ENCODE measurements around the gene SHISA5.
"Not testable (repeated sequence)": the region's sequence is repeated elsewhere in the genome, so short reads cannot be mapped to it uniquely, and the experiment has no call there.

Gene SHISA5

DNA sequence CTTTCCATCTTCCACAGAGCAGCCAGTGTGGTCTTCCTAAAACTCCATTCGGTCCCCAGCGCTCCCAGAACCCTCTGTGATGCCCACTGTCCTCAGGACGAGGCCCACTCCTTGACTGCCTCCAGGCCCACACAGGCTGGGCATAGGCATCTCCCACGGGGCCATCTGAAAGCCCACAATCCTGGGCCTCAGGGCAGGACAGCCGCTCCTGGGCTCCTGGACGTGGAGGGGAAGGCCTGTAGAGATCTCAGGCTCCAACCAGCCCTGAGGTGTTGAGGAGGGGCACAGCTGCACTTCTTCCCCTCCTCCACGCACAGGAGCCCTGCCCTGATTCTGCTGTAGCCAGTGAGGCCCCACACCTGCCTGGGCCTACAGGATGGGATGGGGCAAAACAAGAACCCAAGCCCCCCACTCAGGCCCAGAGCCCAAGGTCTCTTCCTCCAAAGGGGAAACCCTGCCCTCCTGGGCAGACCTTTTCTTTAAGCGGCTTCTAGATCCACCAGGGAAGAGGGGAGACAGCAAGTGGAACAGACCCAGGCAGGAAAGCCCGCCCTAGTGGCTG lies 25.9 kb downstream of the SHISA5 start:
- no peak for DNase-seq (ENCODE audit: low read depth)

DNA sequence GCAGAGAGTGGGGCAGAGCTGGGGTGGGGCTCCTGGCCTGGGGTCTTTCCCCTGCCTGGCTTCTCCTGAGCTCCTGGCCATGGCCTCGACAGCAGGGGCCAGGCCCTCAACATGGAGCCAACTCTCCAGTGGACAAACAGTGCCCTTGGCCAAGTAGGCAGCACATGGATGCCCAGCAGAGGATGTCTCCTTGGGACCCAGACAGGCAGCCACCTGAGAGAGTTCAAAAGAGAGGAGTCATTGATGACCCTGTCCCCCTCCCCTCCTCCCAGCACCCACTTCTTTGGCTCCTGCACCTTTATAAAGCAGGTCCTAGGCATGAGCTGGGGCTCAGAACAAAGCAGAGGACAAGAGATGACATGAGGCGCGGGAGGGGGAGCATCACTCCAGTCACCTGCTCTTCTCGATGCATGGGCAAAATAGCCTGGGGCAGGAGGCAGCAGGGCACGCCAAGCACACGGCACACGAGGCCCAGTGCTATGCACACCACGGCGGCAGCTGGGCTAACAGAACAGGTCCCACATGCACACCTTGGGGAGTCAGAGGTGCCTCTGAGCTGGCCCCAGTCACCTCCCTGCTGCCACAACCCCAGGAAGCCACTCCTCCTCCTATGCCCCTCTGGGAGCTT lies 27.4 kb downstream of the SHISA5 start:
- DNase-seq (ENCODE audit: low read depth) = no peak

DNA sequence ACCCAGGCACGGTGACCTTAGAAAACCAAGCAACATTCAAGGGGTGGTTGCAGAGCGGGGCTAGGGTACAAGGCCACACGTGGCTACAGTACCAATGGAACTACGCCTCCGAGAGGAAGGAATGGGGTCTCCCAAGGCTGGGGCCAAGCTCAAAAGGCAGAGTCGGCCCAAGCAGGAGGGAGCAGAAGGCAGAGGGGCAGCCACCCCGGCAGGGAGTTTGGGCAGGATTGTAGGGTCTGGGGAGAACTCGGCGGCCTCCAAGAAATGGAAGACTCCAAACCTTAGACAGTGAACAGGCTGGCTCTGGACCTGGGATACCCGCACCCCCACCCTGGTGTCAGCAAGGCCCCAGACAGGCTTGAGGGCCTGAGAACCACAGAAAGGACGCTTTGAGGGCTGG lies 28.8 kb downstream of the SHISA5 start:
- no peak for DNase-seq (ENCODE audit: low read depth)

GRCh38 chr3:48474619-48475018 lies 29.4 kb downstream of the SHISA5 start:
- no peak for DNase-seq (ENCODE audit: low read depth)

- not testable (repeated sequence) for DNase-seq (ENCODE audit: low read depth)
These were observed 29.9 kb downstream of the SHISA5 start for GRCh38 chr3:48474031-48474430.

DNA sequence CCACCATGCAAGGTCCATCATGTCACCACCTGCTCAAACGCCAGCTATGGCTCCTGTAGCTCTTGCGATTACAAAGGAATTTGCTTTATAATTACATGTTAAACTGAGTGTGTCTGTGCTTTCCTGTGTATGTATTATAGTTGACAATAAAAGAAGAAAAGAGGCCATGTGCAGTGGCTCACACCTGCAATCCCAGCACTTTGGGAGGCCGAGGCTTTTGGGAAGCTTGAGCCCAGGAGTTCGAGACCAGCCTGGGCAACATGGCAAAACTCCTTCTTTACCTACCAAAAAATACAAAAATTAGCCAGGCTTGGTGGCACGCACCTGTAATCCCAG lies 30.4 kb downstream of the SHISA5 start:
- no peak for DNase-seq (ENCODE audit: low read depth)

DNA sequence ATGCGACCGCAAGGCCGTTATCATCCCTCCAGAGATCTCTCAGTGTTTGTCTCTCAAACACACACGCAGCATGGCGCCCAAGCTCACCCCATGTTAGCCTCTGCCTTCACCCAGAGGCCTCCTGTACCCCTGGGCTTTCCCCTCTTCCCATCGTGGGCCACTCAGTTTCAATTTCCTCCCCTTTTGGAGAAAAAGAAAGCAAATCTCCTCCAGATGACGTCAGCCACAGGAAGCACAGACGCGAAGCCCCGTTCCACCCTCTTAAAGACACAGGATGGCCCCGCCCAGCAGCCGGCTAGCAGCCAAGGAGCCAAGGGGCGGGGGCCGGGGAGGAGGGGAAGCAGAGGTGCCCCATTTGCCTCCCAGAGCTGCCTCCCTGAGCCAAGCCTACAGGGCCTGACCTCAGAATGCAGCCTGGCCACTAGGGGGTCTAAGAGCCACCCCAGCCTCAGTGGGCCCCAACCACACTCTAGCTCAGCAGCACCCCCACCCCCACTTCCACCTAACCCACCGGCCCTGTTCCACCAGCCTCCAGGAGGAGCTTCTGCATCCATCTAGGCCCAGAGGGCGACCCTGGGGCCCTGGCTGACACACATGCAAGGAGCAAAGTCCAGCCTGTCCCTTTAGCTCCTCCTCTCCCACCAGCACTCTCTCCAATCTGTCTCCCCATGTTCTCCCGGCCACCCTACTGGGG lies 30.9 kb downstream of the SHISA5 start:
- peak; percentile 90 for DNase-seq (ENCODE audit: low read depth)

- no peak for DNase-seq (ENCODE audit: low read depth)
These were observed 31.4 kb downstream of the SHISA5 start for GRCh38 chr3:48472673-48472922.

- no peak for DNase-seq (ENCODE audit: low read depth)
These were observed 33.7 kb downstream of the SHISA5 start for GRCh38 chr3:48470286-48470685.

- DNase-seq (ENCODE audit: low read depth) = no peak
These were observed 34.7 kb downstream of the SHISA5 start for GRCh38 chr3:48469046-48469915.

- DNase-seq (ENCODE audit: low read depth) = no peak
These were observed 35.6 kb downstream of the SHISA5 start for GRCh38 chr3:48468329-48468731.

GRCh38 chr3:48467473-48468267 lies 36.3 kb downstream of the SHISA5 start:
- DNase-seq (ENCODE audit: low read depth) = no peak

DNA sequence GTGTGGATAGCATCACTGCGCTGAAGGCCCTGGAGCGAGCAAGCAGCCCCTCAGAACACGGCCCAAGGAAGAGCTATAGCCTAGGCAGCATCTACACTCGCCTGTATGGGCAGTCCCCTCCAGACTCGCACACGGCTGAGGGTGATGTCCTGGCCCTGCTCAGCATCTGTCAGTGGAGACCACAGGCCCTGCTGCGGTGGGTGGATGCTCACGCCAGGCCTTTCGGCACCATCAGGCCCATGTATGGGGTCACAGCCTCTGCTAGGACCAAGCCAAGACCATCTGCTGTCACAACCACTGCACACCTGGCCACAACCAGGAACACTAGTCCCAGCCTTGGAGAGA lies 36.9 kb downstream of the SHISA5 start:
- no peak for DNase-seq (ENCODE audit: low read depth)

- DNase-seq (ENCODE audit: low read depth) = no peak
These were observed 37.4 kb downstream of the SHISA5 start for GRCh38 chr3:48466386-48467109.

GRCh38 chr3:48465531-48466378 lies 38.2 kb downstream of the SHISA5 start:
- DNase-seq (ENCODE audit: low read depth) = peak; percentile 54

DNA sequence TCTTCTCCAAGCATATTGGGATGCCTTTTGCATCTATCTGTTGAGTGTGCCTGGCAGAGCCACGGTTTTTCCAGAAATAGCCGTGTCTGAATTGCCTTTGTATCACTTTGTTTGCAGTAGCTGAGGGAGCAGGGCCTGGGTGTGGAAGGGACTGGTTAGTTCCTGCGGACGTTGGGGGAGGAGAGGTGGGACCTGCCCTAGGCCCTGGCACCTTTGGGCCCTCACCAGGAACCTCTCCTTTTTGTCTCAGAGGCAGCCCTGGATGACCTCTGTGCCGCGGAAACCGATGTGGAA lies 38.8 kb downstream of the SHISA5 start:
- DNase-seq (ENCODE audit: low read depth) = no peak

DNA sequence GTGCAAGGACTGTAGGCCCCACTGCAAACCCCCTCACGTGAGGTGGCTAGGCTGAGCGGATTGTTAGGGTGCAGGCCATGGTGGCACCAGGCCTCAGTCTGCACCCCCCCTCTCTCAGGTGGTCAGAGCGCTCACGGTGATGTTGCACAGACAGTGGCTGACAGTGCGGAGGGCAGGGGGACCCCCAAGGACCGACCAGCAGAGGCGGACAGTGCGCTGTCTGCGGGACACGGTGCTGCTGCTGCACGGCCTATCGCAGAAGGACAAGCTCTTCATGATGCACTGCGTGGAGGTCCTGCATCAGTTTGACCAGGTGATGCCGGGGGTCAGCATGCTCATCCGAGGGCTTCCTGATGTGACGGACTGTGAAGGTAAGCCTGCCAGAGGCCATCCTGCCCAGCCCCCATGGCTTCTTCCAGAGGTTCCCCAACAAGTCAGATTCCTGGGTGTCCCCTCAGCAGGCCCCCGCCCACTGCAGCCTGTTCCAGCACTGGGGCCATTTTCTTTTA lies 39.2 kb downstream of the SHISA5 start:
- DNase-seq (ENCODE audit: low read depth) = no peak

- DNase-seq (ENCODE audit: low read depth) = no peak
These were observed 40.3 kb downstream of the SHISA5 start for GRCh38 chr3:48463703-48464102.

GRCh38 chr3:48461767-48462166 lies 42.2 kb downstream of the SHISA5 start:
- DNase-seq (ENCODE audit: low read depth) = not testable (repeated sequence)

DNA sequence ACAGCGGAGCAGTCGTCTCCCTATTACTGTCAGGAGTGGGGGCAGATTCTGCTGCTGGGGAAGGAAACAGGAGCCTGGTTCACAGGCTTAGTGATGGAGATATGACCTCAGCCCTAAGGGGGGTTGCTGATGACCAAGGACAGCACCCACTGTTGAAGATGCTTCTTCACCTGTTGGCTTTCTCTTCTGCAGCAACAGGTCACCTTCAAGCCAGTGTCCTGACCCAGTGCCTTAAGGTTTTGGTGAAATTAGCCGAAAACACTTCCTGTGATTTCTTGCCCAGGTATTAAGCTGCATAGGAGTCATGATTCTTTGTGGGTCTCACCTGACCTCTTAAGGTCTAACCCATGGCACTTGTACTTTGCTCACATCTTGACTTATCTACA lies 43.5 kb downstream of the SHISA5 start:
- no peak for DNase-seq (ENCODE audit: low read depth)

All from stimulated activated CD8-positive, alpha-beta memory T cell treated with anti-CD3 and anti-CD28 coated beads, Interleukin-15, amount 100 ng/mL, for 1 hour (primary cell).